ENCODE measurements around the gene AURKAIP1. TPM values are rescaled to one million over a fixed set of nuclear protein-coding genes. Genes with fewer than 3 reads are reported as not detected.

The AURKAIP1 gene
- total and polyA plus RNA-seq, 3 donors from 2014 or later: 224 to 328 (median 313) TPM

DNA sequence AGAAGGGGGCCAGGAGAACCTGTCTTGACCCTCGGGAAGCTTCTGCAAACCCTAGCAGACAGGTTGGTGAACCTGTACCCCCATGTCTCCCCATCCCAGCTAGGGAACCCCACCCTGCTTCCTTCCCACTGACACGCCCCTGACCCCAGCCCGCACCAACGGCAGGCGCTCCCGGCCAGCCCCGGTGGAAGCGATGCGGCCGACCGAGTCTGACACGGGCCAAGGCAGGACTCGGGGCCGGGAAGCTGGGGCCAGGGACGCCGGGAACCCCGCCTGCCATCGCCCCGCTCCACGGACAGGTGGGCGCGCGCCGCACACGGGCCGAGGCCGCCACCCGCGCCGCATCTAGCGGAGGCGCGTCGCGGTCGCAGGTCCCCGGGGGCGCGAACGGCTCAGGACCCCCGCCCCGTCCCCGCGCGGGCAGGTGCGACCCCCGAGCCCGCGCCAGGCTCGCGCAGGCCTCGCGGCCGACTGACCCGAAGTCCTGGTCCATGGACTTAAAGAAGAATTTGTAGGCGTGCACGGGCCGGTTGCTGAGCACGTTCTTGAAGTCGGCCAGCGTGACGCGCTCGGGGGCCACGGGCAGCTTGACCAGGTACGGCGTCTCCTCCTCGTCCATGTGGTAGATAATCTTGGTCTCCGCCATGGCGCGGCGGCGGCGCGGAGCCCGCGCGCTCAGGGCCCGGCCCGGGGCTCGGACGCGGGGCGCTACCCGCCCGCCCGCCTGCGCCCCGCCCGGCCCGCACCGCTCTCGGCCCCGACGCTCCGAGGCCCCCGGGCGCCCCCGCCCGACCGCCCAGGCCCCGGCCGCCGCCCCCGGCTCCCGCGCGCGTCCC, 26.4 kb downstream of the AURKAIP1 start:
- DNase-seq: no peak
- TF ChIP-seq, protein P1, sequence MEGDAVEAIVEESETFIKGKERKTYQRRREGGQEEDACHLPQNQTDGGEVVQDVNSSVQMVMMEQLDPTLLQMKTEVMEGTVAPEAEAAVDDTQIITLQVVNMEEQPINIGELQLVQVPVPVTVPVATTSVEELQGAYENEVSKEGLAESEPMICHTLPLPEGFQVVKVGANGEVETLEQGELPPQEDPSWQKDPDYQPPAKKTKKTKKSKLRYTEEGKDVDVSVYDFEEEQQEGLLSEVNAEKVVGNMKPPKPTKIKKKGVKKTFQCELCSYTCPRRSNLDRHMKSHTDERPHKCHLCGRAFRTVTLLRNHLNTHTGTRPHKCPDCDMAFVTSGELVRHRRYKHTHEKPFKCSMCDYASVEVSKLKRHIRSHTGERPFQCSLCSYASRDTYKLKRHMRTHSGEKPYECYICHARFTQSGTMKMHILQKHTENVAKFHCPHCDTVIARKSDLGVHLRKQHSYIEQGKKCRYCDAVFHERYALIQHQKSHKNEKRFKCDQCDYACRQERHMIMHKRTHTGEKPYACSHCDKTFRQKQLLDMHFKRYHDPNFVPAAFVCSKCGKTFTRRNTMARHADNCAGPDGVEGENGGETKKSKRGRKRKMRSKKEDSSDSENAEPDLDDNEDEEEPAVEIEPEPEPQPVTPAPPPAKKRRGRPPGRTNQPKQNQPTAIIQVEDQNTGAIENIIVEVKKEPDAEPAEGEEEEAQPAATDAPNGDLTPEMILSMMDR (IDR thresholded peaks at IDR 0.05): no peak
- TF ChIP-seq POLR2A (IDR thresholded peaks at IDR 0.05): no peak
- no peaks in the 10 kb centered on the region for H3K27me3 ChIP-seq
- no peaks in the 10 kb centered on the region for H3K9me3 ChIP-seq
- H3K27ac ChIP-seq: peak overlapping the region; percentile 35 to 65
- peak overlapping the region; percentile 67 to 70 for H3K4me3 ChIP-seq
- H3K36me3 ChIP-seq (ENCODE audit: low read depth, missing control alignments): no peaks in the 10 kb centered on the region
- WGBS, 2 donors: 1% methylated on average over 20 to 30 of the region's 109 CpGs
- intact Hi-C loops (cut with DNase I; ENCODE audit: low total_unique reads): no loop called here
- H3K4me1 ChIP-seq: peaks cover 56% of the 10 kb centered on the region

DNA sequence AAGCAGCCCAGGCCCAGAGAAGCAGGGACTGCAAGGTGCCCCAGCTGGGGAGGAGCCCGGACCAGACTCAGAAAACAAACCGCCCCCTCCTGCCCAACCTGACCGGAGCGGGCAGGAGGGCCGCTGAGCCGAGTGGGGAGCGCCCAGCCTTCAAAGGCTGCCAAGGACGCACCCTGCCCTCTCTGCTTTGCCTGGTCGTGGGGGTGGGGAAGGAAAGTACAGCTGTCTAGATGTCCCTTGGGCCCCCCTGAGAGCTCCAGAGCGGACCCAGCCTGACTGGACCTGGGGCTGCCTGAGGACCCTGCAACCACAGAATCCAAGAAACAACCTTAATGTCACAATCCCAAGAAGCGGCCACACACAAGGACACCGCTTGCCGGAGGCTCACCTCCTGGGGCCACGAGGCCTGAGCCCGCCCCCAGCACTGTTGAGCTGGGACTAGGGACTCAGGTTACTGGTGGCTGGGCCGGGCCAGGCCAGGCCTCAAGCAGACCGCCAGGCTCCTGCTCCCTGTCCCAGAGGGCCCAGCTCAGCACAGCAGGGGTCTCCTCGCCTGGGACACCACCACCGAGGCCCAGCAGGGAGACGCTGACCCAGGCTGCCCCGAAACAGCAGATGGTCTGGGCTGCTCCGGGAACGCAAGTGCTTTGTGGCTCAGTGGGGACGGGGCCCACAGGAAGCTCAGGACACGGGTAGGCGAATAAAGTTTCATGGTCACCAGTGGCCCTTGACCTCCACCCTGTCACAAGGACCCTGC, 27.2 kb downstream of the AURKAIP1 start:
- Histone ChIP-seq H3K36me3 (ENCODE audit: low read depth, missing control alignments) (no peaks in the 10 kb centered on the region), H3K9me3 (no peaks in the 10 kb centered on the region), H3K27ac (peak overlapping the region; percentile 35 to 65), H3K4me1 (peaks cover 48% of the 10 kb centered on the region), H3K4me3 (peak overlapping the region; percentile 67 to 70), H3K27me3 (no peaks in the 10 kb centered on the region)
- 23 to 34% methylated on average over 17 to 26 of the region's 26 CpGs for WGBS, 2 donors
- no peak for TF ChIP-seq POLR2A (IDR thresholded peaks at IDR 0.05)
- TF ChIP-seq, protein P1 (IDR thresholded peaks at IDR 0.05): no peak
- DNase-seq: peak; percentile 71
- intact Hi-C loops (cut with DNase I; ENCODE audit: low total_unique reads): no loop called here

DNA sequence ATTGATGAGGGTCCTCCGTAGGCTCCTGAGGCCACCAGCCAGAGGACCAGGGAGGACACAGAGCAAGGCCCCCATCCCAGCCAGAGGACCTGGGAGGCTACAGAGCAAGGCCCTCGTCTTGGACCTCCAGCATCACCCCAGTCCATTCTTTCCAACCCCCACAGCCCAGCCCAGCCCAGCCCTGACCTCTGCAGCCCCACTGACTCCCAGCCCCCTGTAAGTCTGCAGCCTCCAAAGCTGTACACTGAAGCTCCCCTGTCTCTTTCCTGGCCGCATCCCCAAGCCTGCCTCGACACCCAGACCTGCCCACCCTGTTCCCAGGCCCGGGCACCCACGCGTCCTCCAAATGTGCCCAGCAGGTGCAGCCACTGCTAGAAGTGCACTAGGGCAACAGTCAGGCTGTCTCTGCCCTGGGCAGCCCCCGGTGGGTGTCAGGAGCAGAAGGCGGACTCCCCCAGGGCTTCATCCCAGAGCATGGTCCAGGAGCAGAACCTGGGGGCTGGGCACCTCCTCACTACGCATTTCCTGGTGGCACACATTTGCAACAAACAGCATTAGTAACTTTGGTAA, 27.9 kb downstream of the AURKAIP1 start:
- Histone ChIP-seq H3K27me3 (no peaks in the 10 kb centered on the region), H3K9me3 (no peaks in the 10 kb centered on the region), H3K27ac (peak overlapping the region in 1 of 2 donors; percentile 65), H3K36me3 (ENCODE audit: low read depth, missing control alignments) (no peaks in the 10 kb centered on the region), H3K4me1 (peaks cover 42% of the 10 kb centered on the region), H3K4me3 (no peak overlapping the region)
- WGBS, 2 donors: 63 to 68% methylated on average over 5 to 10 of the region's 10 CpGs
- no peak for DNase-seq
- no peak for TF ChIP-seq POLR2A (IDR thresholded peaks at IDR 0.05)
- TF ChIP-seq, protein P1 (IDR thresholded peaks at IDR 0.05): no peak
- intact Hi-C loops (cut with DNase I; ENCODE audit: low total_unique reads): no loop called here

DNA sequence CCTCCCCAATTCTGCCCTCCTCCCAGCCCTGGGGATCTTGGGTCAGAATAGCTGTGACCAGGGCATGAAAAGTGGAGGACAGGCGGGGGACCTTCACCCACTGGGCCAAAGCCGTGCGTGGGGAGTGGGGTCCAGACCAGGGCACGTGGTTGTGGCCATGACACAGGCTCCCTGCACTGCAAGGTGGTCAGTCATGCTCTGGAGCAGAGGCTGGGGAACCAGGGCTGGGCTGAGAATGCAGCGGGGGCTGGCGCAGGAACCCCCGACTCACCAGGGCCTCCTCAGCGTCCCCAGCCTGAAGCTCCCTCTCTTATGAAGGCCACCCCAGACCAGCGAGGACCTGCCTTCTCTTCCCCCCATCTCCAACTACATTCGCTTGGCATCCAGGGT, 28.5 kb downstream of the AURKAIP1 start:
- H3K27me3 ChIP-seq: no peaks in the 10 kb centered on the region
- peaks cover 35% of the 10 kb centered on the region for H3K4me1 ChIP-seq
- intact Hi-C loops (cut with DNase I; ENCODE audit: low total_unique reads): no loop called here
- no peak overlapping the region for H3K27ac ChIP-seq
- H3K9me3 ChIP-seq: no peaks in the 10 kb centered on the region
- TF ChIP-seq, protein P1 (IDR thresholded peaks at IDR 0.05): no peak
- TF ChIP-seq POLR2A (IDR thresholded peaks at IDR 0.05): no peak
- no peak overlapping the region for H3K4me3 ChIP-seq
- H3K36me3 ChIP-seq (ENCODE audit: low read depth, missing control alignments): no peaks in the 10 kb centered on the region
- DNase-seq: no peak
- WGBS, 2 donors: 79 to 95% methylated on average over 10 of the region's 10 CpGs

Data from testis (tissue), 3 donors.